Placental epithelial cell (primary cell): ENCODE data around the gene DPP7. TPM values are rescaled to one million over a fixed set of nuclear protein-coding genes. Genes with fewer than 3 reads are reported as not detected.

ENCODE experiments used
- small RNA-seq: library from RNA; depleted of rRNA; stranded (forward); fragments of <200 nt; gene quantifications from one replicate; pipeline ENCODE3, GENCODE V24; 2012
- total RNA-seq: library from RNA; depleted of rRNA; stranded (reverse); fragments of >200 nt; gene quantifications from 2 replicates; pipeline ENCODE4 v1.2.3, GENCODE V29; 2012

DPP7 gene
- total RNA-seq = 52.1 and 108 TPM in 2 replicates

GRCh38 chr9:137114613-137115393 is at the start of gene DPP7:
Gene DPP7, minus strand, starts transcription at chr9:137114733. Its CDS starts 20 bp downstream, at chr9:137114713.

DNA sequence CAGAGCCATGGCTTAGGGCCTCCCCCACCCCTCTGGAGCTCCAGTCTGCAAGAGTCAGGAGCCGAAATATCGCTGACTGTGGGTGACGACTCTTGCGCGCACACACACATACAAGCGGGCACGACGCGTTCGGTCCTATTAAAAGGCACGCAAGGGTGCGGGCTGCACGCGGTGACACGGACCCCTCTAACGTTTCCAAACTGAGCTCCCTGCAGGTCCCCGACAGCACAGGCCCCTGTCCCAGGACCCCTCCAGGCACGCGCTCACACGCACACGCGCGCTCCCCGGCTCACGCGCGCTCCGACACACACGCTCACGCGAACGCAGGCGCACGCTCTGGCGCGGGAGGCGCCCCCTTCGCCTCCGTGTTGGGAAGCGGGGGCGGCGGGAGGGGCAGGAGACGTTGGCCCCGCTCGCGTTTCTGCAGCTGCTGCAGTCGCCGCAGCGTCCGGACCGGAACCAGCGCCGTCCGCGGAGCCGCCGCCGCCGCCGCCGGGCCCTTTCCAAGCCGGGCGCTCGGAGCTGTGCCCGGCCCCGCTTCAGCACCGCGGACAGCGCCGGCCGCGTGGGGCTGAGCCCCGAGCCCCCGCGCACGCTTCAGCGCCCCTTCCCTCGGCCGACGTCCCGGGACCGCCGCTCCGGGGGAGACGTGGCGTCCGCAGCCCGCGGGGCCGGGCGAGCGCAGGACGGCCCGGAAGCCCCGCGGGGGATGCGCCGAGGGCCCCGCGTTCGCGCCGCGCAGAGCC is 24.4 kb upstream of the DPP7 start, which contains the start of gene GRIN1:
GRIN1 (plus strand) TSS at position 433 of the 746 bp plus-strand sequence. CDS start 333 bp downstream, outside the sequence.

GRCh38 chr9:137086531-137087408 is 27.8 kb downstream of the DPP7 start, which contains the start of gene MAN1B1:
Gene MAN1B1, plus strand, starts transcription at chr9:137086985. Its CDS starts 15 bp downstream, at chr9:137087000.

DNA sequence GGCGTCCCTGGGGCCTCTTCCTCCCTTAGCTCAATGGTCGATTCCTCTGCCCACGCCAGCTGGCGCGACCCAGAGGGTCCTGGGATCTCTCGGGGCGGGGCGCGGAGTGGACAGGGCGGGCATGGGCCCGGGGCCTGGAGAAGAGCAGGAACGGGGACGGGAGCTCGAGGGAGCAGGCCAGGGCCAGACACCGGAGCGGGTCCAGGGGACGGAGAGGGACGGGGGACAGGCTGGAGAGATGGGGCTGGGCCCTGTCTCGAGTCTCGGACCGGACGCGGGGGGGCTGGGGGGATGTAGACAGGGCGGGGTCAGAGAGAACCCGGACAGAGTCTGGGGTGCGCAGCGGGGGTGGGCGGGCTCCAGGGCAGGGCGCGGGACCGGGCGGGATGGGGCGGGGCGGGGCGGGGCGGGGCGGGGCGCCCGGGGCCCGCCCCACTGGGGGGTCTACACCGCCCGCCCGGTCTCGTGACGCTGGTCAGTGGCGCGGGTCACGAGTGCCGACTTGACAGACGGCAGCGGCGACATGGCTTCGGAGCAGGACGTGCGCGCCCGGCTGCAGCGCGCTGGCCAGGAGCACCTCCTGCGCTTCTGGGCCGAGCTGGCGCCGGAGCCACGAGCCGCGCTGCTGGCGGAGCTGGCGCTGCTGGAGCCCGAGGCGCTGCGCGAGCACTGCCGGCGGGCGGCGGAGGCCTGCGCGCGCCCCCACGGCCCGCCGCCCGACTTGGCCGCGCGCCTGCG is 37.4 kb downstream of the DPP7 start, which contains the start of gene UAP1L1:
UAP1L1 (plus strand) TSS at position 508 of the 738 bp plus-strand sequence; CDS start at position 524, 16 bp downstream.

DNA sequence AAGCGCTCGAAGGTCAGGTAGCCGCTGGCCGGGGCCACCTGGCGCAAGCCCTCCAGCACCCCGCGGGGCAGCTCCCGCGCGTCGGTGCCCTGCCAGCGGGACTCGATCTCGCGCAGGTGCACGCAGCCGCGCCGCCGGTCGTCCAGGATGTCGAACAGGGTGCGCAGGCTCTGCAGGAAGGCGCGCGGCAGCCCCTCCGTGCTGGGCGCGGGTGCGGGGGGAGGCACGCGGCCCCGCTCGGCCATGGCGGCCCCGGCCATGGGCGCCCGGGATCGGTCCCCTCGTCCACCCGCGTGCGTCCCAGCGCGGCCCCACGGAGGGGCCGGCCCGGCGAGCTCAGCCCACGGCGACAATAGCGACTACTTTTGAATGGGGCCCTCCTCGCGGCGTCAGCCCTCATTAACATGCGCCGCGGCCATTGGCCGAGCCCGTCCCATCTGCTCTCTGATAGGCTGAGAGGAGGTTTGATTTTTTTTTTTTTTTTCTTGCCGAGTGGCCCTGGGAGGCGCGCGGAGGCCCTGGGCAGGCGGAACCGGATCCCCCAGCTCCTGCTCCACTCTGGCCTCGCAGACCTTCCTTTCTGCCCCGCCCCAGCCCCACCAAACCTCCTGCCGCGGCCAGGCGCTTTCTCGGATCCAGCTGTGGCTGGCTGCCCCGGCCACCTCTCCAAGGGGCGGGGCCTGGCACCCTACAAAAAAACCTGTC is 44.2 kb downstream of the DPP7 start, which contains the start of gene SAPCD2:
SAPCD2 (minus strand) TSS at position 357 of the 705 bp plus-strand sequence; CDS start at position 260, 97 bp downstream.

Small RNAs within 50 kb of the gene (small RNA-seq; reads per million reads assigned to genes)
- not detected for gene RF00153

Other genes starting within 250 kb of the DPP7 start
- gene EDF1, start 248.4 kb downstream of the DPP7 start, total RNA-seq = 175 and 192 TPM in 2 replicates
- gene TRAF2, start 228.2 kb downstream of the DPP7 start, total RNA-seq = 8.4 and 13.7 TPM in 2 replicates
- 112 and 219 TPM in 2 replicates for gene FBXW5, start 170.0 kb downstream of the DPP7 start, total RNA-seq
- gene C8G, start 169.5 kb downstream of the DPP7 start, total RNA-seq = 0.98 and 3.9 TPM in 2 replicates
- gene LCN12, start 162.5 kb downstream of the DPP7 start, total RNA-seq = 1.1 TPM in 1 of 2 replicates, not detected in the other
- 0.76 and 2.0 TPM in 2 replicates for gene PTGDS, start 137.2 kb downstream of the DPP7 start, total RNA-seq
- gene LCNL1, start 131.7 kb downstream of the DPP7 start, total RNA-seq = not detected in 2 replicates
- 11.0 and 16.8 TPM in 2 replicates for gene PAXX, start 122.3 kb downstream of the DPP7 start, total RNA-seq
- 328 and 397 TPM in 2 replicates for gene CLIC3, start 118.2 kb downstream of the DPP7 start, total RNA-seq
- 11.6 and 15.3 TPM in 2 replicates for gene ABCA2, start 86.5 kb downstream of the DPP7 start, total RNA-seq
- not detected in 2 replicates for gene FUT7, start 82.6 kb downstream of the DPP7 start, total RNA-seq
- under 0.01 and 0.22 TPM in 2 replicates for gene NPDC1, start 68.6 kb downstream of the DPP7 start, total RNA-seq
- 0.11 TPM in 1 of 2 replicates, not detected in the other for gene ENTPD2, start 60.7 kb downstream of the DPP7 start, total RNA-seq
- gene SAPCD2, start 44.2 kb downstream of the DPP7 start, total RNA-seq = 2.4 and 5.4 TPM in 2 replicates
- 12.6 and 15.5 TPM in 2 replicates for gene UAP1L1, start 37.2 kb downstream of the DPP7 start, total RNA-seq
- 70.3 and 93.4 TPM in 2 replicates for gene MAN1B1, start 27.7 kb downstream of the DPP7 start, total RNA-seq
- under 0.01 TPM in 1 of 2 replicates, not detected in the other for gene GRIN1, start 24.4 kb upstream of the DPP7 start, total RNA-seq
- gene LRRC26, start 55.3 kb upstream of the DPP7 start, total RNA-seq = not detected in 2 replicates
- not detected in 2 replicates for gene TMEM210, start 57.3 kb upstream of the DPP7 start, total RNA-seq
- gene ANAPC2, start 73.8 kb upstream of the DPP7 start, total RNA-seq = 28.3 and 48.3 TPM in 2 replicates
- gene SSNA1, start 73.9 kb upstream of the DPP7 start, total RNA-seq = 72.2 and 73.2 TPM in 2 replicates
- 8.4 and 12.2 TPM in 2 replicates for gene TPRN, start 86.0 kb upstream of the DPP7 start, total RNA-seq
- 34.5 and 35.0 TPM in 2 replicates for gene TMEM203, start 90.9 kb upstream of the DPP7 start, total RNA-seq
- 7.3 and 7.9 TPM in 2 replicates for gene NDOR1, start 91.0 kb upstream of the DPP7 start, total RNA-seq
- gene RNF208, start 107.5 kb upstream of the DPP7 start, total RNA-seq = under 0.01 TPM in 1 of 2 replicates, not detected in the other
- 0.39 and 1.1 TPM in 2 replicates for gene CYSRT1, start 110.4 kb upstream of the DPP7 start, total RNA-seq
- 0.76 and 2.0 TPM in 2 replicates for gene RNF224, start 112.8 kb upstream of the DPP7 start, total RNA-seq
- gene SLC34A3, start 116.2 kb upstream of the DPP7 start, total RNA-seq = 0.11 and 0.39 TPM in 2 replicates
- gene TUBB4B, start 126.6 kb upstream of the DPP7 start, total RNA-seq = 76.2 and 226 TPM in 2 replicates
- gene STPG3, start 136.6 kb upstream of the DPP7 start, total RNA-seq = not detected in 2 replicates
- gene NELFB, start 140.6 kb upstream of the DPP7 start, total RNA-seq = 50.3 and 57.0 TPM in 2 replicates
- gene TOR4A, start 163.0 kb upstream of the DPP7 start, total RNA-seq = 18.1 and 25.5 TPM in 2 replicates
- not detected in 2 replicates for gene NRARP, start 187.5 kb upstream of the DPP7 start, total RNA-seq